CD8-positive, alpha-beta memory T cell (primary cell): Measurements from ENCODE around the gene CD300A. TPM values are rescaled to one million over a fixed set of nuclear protein-coding genes. Genes with fewer than 3 reads are reported as not detected.
A peak's percentile ranks its signal among the peaks of the same experiment; 100 is the strongest.

ENCODE experiments used
- CTCF ChIA-PET: fragments of 350-600 bp; sonication (Branson Sonifier 250); formaldehyde crosslinking; loops from one replicate; lab custom pipeline; 2021; ENCODE audit warnings: antibody characterized with exemption; lab: Charles Lee
- POLR2A ChIA-PET: fragments of 350-600 bp; sonication (Branson Sonifier 250); formaldehyde crosslinking; loops from one replicate; lab custom pipeline; 2021; ENCODE audit warnings: antibody characterized with exemption; lab: Charles Lee
- DNase-seq, 5 donors: peaks; one replicate each; pipeline versions ENCODE4 v3.0.0 to v3.0.0-alpha.2; 2020 to 2022; ENCODE audit warnings: mixed read lengths in 1 of 5
- H3K27ac ChIP-seq: one replicate; pipeline ENCODE4 v1.7.0; 2013; ENCODE audit warnings: low read depth, mild to moderate bottlenecking, low read length, moderate library complexity
- H3K27me3 ChIP-seq: 2 replicates; pipeline ENCODE4 v1.7.0; 2013; ENCODE audit warnings: low read length, mild to moderate bottlenecking; ENCODE audit not compliant: insufficient read depth, poor library complexity, severe bottlenecking
- H3K36me3 ChIP-seq: 2 replicates; pipeline ENCODE4 v1.7.0; 2013; ENCODE audit warnings: mild to moderate bottlenecking, low read length, moderate library complexity; ENCODE audit not compliant: insufficient read depth
- H3K4me1 ChIP-seq: 2 replicates; pipeline ENCODE4 v1.7.0; 2013; ENCODE audit warnings: mild to moderate bottlenecking, low read length, moderate library complexity; ENCODE audit not compliant: insufficient read depth
- H3K4me3 ChIP-seq: 2 replicates; pipeline ENCODE4 v1.7.0; 2013; ENCODE audit warnings: mild to moderate bottlenecking, low read length
- H3K9me3 ChIP-seq: 2 replicates; pipeline ENCODE4 v1.7.0; 2013; ENCODE audit warnings: mild to moderate bottlenecking, low read length
- H3K27ac Mint-ChIP-seq, 8 donors: one replicate each; pipeline ENCODE4 v1.8.0; 2020 to 2021; ENCODE audit warnings: mixed read lengths in 8 of 8, mild to moderate bottlenecking in 6 of 8, inconsistent platforms in 3 of 8, moderate library complexity in 3 of 8
- H3K27me3 Mint-ChIP-seq, 2 donors: one replicate each; pipeline ENCODE4 v1.8.0; 2020 to 2021; ENCODE audit warnings: mixed read lengths in 2 of 2, mild to moderate bottlenecking in 1 of 2, moderate library complexity in 1 of 2
- H3K36me3 Mint-ChIP-seq, 3 donors: one replicate each; pipeline ENCODE4 v1.8.0; 2020 to 2021; ENCODE audit warnings: mixed read lengths in 3 of 3, inconsistent platforms in 1 of 3, mild to moderate bottlenecking in 1 of 3
- H3K4me1 Mint-ChIP-seq, 3 donors: one replicate each; pipeline ENCODE4 v1.8.0; 2020 to 2021; ENCODE audit warnings: mixed read lengths in 3 of 3, inconsistent platforms in 1 of 3, mild to moderate bottlenecking in 1 of 3
- H3K4me3 Mint-ChIP-seq, 7 donors: one replicate each; pipeline ENCODE4 v1.8.0; 2020 to 2021; ENCODE audit warnings: mixed read lengths in 7 of 7, mild to moderate bottlenecking in 6 of 7, moderate library complexity in 4 of 7, inconsistent platforms in 2 of 7
- H3K9me3 Mint-ChIP-seq, 5 donors: one replicate each; pipeline ENCODE4 v1.8.0; 2020 to 2022; ENCODE audit warnings: mixed read lengths in 5 of 5, mild to moderate bottlenecking in 3 of 5, moderate library complexity in 2 of 5, inconsistent platforms in 1 of 5
- polyA plus RNA-seq: library from polyadenylated mRNA; unstranded; fragments of 300-500 nt; fragmentation: Illumina TruSeq; gene quantifications from one replicate; pipeline ENCODE4 v1.2.3, GENCODE V29; 2021
- total RNA-seq, 2 experiments: library from RNA; stranded (reverse); gene quantifications; one replicate each; pipeline ENCODE4 v1.2.3, GENCODE V29; 2021

CD300A gene
- total and polyA plus RNA-seq, 3 experiments from 2014 or later = 3.1 to 121 (median 3.8) TPM

DNA sequence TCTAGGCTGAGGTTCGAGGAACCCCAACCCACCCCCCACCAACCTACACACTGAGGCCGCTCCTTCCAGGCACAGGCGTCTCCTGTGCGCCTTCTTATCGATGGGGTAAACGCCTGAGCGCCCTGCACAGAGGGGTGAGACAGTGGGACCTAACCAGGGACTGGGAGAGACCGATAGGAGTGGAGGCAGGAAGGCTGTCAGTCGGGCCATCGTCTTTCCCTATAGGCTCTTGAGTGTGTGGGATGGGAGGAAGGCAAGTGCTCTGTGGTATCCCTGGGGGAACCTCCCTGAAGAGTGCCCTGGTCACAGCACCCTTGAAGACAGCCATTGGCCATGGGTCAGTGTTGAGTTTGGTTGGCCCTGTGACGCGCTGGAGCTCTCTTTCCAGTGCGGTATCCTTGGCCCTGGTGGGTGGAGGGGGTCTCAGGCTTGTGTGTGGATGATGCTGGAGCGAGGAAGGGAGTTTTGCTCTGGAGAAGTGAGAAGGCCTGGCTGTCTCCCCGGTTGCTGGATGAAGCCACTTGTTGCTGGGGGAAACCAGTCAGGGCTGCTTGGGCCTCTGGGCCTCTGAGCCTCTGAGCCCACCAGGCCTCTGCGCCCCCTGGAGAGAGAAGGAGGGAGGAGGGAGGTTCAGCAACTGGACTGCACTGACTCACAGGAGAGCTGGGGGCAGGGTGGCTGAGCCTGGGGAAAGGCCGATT is 32.9 kb upstream of the CD300A start:
- H3K36me3 ChIP-seq = no peaks in the 10 kb centered on the region
- H3K4me1 ChIP-seq = no peaks in the 10 kb centered on the region
- ChIA-PET CTCF (interaction anchor here (1.1 to 1.4 kb wide), 2 partner anchors 61 to 63 kb away, joined by 3 read pairs; no protein-coding TSS in a partner anchor), POLR2A (no interaction called here)
- no peak for DNase-seq
- H3K27me3 ChIP-seq = peaks cover 13% of the 10 kb centered on the region
- Mint-ChIP-seq H3K4me3 (peak overlapping the region in 1 of 7 donors; percentile 38), H3K36me3 (peaks cover 0 to 5% (median under 1%) of the 10 kb centered on the region in 3 donors), H3K27ac (peak overlapping the region in 1 of 8 donors; percentile 75), H3K27me3 (peaks cover 31 to 49% of the 10 kb centered on the region in 2 donors), H3K9me3 (peaks cover 6 to 19% (median 16%) of the 10 kb centered on the region in 5 donors), H3K4me1 (peaks cover 6 to 20% (median 15%) of the 10 kb centered on the region in 3 donors)
- H3K9me3 ChIP-seq = no peaks in the 10 kb centered on the region
- H3K27ac ChIP-seq = peak overlapping the region; percentile 38
- no peak overlapping the region for H3K4me3 ChIP-seq

DNA sequence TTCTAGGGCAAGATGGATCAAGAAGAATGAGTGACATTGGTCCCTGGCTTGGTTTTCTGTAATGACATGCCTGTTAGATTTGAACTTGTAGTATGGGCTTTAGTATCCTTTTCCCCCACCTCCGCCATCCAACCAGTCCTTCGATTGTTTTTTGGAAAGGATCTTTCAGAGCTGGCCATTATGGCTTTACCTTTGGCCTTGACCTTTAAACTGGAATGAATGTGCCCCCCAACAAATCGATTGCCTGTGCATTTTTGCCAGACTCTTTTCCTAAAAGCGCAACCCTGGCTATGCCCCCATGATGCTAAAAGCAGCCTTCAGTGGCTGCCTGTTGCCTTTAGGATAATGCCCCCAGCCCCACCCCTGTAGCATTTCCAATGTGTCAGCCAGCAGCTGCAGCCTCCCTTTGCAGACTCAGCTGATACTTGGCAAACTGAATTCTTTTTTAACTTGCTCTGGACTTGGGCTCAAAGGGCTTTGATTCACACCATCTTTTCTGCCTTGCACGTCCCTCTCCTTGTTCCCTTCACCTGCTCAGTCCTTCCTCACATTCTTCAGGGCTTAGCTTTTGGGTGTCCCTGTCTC is 30.6 kb upstream of the CD300A start:
- CTCF ChIA-PET = interaction anchor here (1.5 kb wide), 2 partner anchors 8 to 19 kb away, joined by 3 to 5 read pairs; no protein-coding TSS in a partner anchor
- Histone ChIP-seq H3K4me1 (no peaks in the 10 kb centered on the region), H3K4me3 (no peak overlapping the region), H3K27ac (no peak overlapping the region), H3K9me3 (no peaks in the 10 kb centered on the region), H3K27me3 (peaks cover 13% of the 10 kb centered on the region), H3K36me3 (no peaks in the 10 kb centered on the region)
- POLR2A ChIA-PET = no interaction called here
- H3K27me3 Mint-ChIP-seq = peaks cover 30 to 35% of the 10 kb centered on the region in 2 donors
- no peak for DNase-seq
- H3K9me3 Mint-ChIP-seq = peaks cover 9 to 34% (median 33%) of the 10 kb centered on the region in 5 donors
- H3K27ac Mint-ChIP-seq = no peak overlapping the region
- peaks cover 6 to 10% (median 7%) of the 10 kb centered on the region in 3 donors for H3K4me1 Mint-ChIP-seq
- peak overlapping the region in 1 of 7 donors; percentile 63 for H3K4me3 Mint-ChIP-seq
- peaks cover 0 to 9% (median 1%) of the 10 kb centered on the region in 3 donors for H3K36me3 Mint-ChIP-seq

DNA sequence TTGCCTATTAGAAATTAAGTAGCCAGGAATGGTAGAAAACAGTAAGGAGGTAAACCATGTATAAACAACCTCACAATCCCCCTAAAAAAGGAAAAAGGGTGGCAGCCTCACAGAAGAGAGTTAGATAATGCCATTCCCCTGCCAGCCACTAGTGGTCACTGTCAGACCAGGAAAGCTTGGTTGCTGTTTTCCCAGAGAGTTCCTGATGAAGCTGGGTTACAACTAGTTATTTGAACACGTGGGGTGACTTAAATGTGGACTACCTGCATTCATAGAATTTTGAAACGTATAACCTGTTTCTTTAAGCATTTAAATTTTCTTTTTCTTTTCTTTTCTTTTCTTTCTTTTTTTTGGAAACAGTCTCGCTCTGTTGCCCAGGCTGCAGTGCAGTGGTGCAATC is 28.7 kb upstream of the CD300A start:
- Histone ChIP-seq H3K4me1 (no peaks in the 10 kb centered on the region), H3K36me3 (no peaks in the 10 kb centered on the region), H3K4me3 (no peak overlapping the region), H3K27ac (no peak overlapping the region), H3K9me3 (no peaks in the 10 kb centered on the region), H3K27me3 (peaks cover 8% of the 10 kb centered on the region)
- H3K4me3 Mint-ChIP-seq = no peak overlapping the region
- H3K27me3 Mint-ChIP-seq = peaks cover 24 to 29% of the 10 kb centered on the region in 2 donors
- no peak overlapping the region for H3K27ac Mint-ChIP-seq
- POLR2A ChIA-PET = no interaction called here
- CTCF ChIA-PET = interaction anchor here (0.7 to 1.3 kb wide), 6 partner anchors 17 to 219 kb away, joined by 3 to 5 read pairs (median 3); no protein-coding TSS in a partner anchor
- H3K9me3 Mint-ChIP-seq = peaks cover 11 to 34% (median 33%) of the 10 kb centered on the region in 5 donors
- no peak for DNase-seq
- peaks cover 0 to 4% (median 3%) of the 10 kb centered on the region in 3 donors for H3K4me1 Mint-ChIP-seq
- peaks cover 0 to 9% (median 1%) of the 10 kb centered on the region in 3 donors for H3K36me3 Mint-ChIP-seq

DNA sequence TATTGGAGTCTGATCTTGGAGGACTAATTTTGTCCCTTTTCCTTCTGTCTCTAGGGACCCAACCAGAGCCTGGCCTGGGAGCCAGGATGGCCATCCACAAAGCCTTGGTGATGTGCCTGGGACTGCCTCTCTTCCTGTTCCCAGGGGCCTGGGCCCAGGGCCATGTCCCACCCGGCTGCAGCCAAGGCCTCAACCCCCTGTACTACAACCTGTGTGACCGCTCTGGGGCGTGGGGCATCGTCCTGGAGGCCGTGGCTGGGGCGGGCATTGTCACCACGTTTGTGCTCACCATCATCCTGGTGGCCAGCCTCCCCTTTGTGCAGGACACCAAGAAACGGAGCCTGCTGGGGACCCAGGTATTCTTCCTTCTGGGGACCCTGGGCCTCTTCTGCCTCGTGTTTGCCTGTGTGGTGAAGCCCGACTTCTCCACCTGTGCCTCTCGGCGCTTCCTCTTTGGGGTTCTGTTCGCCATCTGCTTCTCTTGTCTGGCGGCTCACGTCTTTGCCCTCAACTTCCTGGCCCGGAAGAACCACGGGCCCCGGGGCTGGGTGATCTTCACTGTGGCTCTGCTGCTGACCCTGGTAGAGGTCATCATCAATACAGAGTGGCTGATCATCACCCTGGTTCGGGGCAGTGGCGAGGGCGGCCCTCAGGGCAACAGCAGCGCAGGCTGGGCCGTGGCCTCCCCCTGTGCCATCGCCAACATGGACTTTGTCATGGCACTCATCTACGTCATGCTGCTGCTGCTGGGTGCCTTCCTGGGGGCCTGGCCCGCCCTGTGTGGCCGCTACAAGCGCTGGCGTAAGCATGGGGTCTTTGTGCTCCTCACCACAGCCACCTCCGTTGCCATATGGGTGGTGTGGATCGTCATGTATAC is 26.5 kb upstream of the CD300A start:
- peak overlapping the region in 1 of 7 donors; percentile 7 for H3K4me3 Mint-ChIP-seq
- CTCF ChIA-PET = interaction anchor here (1.1 kb wide), 1 partner anchor 71 kb away, joined by 4 read pairs; no protein-coding TSS in a partner anchor
- H3K4me1 ChIP-seq = no peaks in the 10 kb centered on the region

DNA sequence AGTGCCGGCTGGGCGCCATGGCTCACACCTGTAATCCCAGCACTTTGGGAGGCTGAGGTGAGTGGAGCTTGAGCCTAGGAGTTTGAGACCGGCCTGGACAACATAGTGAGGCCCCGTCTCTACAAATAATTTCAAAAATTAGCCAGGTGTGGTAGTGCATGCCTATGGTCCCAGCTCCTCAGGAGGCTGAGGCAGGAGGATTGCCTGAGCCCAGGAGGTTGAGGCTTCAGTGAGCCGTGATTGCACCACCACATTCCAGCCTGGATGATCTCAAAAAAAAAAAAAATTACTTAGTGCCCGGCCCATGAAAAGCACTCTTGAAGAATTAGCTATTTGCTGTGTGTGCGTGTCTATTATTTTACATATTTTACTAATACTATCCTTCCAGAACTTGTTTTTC is 24.9 kb upstream of the CD300A start:
- no peaks in the 10 kb centered on the region for H3K36me3 ChIP-seq
- H3K4me1 ChIP-seq = no peaks in the 10 kb centered on the region
- Mint-ChIP-seq H3K4me3 (no peak overlapping the region), H3K27ac (no peak overlapping the region), H3K27me3 (peaks cover 5 to 11% of the 10 kb centered on the region in 2 donors), H3K4me1 (peaks cover 0 to 6% (median 4%) of the 10 kb centered on the region in 3 donors), H3K9me3 (peaks cover 11 to 32% (median 29%) of the 10 kb centered on the region in 5 donors), H3K36me3 (peaks cover 0 to 6% (median 1%) of the 10 kb centered on the region in 3 donors)
- DNase-seq = no peak
- H3K27ac ChIP-seq = no peak overlapping the region
- POLR2A ChIA-PET = no interaction called here
- H3K9me3 ChIP-seq = no peaks in the 10 kb centered on the region
- no peak overlapping the region for H3K4me3 ChIP-seq
- H3K27me3 ChIP-seq = no peaks in the 10 kb centered on the region
- CTCF ChIA-PET = no interaction called here

More for the DNA sequence above, 26.5 kb upstream of the CD300A start:
- H3K4me1 Mint-ChIP-seq = peaks cover 0 to 6% (median 4%) of the 10 kb centered on the region in 3 donors
- DNase-seq = no peak
- H3K27ac ChIP-seq = no peak overlapping the region
- H3K27me3 ChIP-seq = no peaks in the 10 kb centered on the region
- H3K27me3 Mint-ChIP-seq = peaks cover 13 to 14% of the 10 kb centered on the region in 2 donors
- POLR2A ChIA-PET = no interaction called here
- peaks cover 0 to 9% (median 1%) of the 10 kb centered on the region in 3 donors for H3K36me3 Mint-ChIP-seq
- peaks cover 11 to 34% (median 33%) of the 10 kb centered on the region in 5 donors for H3K9me3 Mint-ChIP-seq
- H3K27ac Mint-ChIP-seq = no peak overlapping the region
- no peaks in the 10 kb centered on the region for H3K36me3 ChIP-seq
- no peak overlapping the region for H3K4me3 ChIP-seq
- no peaks in the 10 kb centered on the region for H3K9me3 ChIP-seq

DNA sequence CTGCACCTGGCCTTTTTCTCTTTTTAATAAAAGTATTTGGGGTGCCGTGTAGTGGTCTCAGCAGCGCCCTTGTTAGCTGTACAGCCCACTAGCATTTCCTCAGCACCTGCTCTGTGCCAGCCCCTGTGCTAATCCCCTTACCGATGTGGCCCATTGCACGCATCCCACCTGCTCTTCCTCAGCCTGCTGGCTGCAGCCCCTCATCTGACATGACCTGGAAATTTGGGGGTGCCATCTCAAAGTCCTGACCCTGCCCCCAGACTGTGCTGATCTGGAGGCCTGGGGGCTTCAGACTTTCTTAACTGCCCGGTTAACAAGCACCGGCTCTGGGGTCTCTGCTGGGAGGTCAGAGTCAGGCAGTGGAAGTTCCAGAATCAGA is 24.2 kb upstream of the CD300A start:
- Mint-ChIP-seq H3K4me1 (peaks cover 0 to 9% (median 4%) of the 10 kb centered on the region in 3 donors), H3K4me3 (no peak overlapping the region), H3K9me3 (peaks cover 11 to 27% (median 26%) of the 10 kb centered on the region in 5 donors), H3K27ac (no peak overlapping the region), H3K36me3 (peaks cover 0 to 6% (median 1%) of the 10 kb centered on the region in 3 donors), H3K27me3 (peaks cover 5 to 7% of the 10 kb centered on the region in 2 donors)
- Histone ChIP-seq H3K4me3 (no peak overlapping the region), H3K27me3 (no peaks in the 10 kb centered on the region), H3K36me3 (no peaks in the 10 kb centered on the region), H3K27ac (no peak overlapping the region), H3K9me3 (no peaks in the 10 kb centered on the region), H3K4me1 (no peaks in the 10 kb centered on the region)
- POLR2A ChIA-PET = no interaction called here
- CTCF ChIA-PET = no interaction called here
- no peak for DNase-seq

DNA sequence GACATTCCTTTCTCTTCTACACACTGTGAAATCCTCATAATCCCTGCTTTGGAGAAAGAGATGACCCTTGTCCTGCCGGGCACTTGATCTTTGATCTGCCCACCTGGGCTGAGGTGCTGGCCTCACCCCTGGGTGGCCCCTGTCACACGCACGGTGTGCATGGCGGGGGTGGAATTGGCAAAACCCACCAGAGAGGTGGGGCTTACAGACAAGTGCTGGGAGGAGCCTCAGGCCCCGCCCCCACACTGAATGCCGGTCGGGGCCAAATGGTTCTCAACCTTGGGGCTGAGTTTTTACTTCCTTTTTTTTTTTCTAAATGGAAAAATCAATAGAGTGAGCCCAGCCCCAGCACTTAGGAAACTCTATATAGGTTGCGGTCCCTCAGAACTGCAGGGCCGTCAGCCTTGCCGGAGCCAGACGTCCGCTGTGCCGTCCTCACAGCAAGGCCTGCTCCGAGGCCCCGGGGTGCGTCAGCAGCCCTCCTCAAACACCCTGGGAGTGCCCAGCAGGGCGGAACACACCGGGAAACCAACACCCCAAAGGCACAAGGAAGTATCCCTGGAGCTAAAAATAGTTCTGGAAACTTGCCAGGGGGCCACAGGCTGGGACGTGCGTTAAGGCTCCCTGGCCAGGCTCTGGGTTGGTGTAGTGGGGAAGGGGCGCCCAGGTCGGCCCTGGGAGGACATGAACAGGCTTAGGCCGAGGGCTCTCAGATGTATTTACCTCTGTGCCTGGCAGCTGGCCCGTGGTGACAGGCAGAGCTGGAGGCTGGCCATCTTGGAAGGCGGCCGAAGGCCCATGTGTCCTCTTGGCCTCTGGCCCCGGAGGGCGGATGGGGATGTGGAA is 23.5 kb upstream of the CD300A start:
- Mint-ChIP-seq H3K36me3 (peaks cover 0 to 6% (median 1%) of the 10 kb centered on the region in 3 donors), H3K4me3 (no peak overlapping the region), H3K27ac (no peak overlapping the region), H3K9me3 (peaks cover 5 to 21% (median 19%) of the 10 kb centered on the region in 5 donors), H3K27me3 (peaks cover 5 to 7% of the 10 kb centered on the region in 2 donors), H3K4me1 (peaks cover 0 to 9% (median 4%) of the 10 kb centered on the region in 3 donors)
- ChIA-PET POLR2A (no interaction called here), CTCF (interaction anchor here (1.5 kb wide), 1 partner anchor 14 kb away, joined by 6 read pairs; no protein-coding TSS in a partner anchor)
- H3K9me3 ChIP-seq = no peaks in the 10 kb centered on the region
- H3K4me3 ChIP-seq = no peak overlapping the region
- no peaks in the 10 kb centered on the region for H3K27me3 ChIP-seq
- H3K36me3 ChIP-seq = no peaks in the 10 kb centered on the region
- no peaks in the 10 kb centered on the region for H3K4me1 ChIP-seq
- no peak for DNase-seq
- H3K27ac ChIP-seq = peak overlapping the region; percentile 58
